Colonic mucosa (tissue), 4 donors: Measurements from ENCODE around the gene ELF3. TPM values are rescaled to one million over a fixed set of nuclear protein-coding genes. Genes with fewer than 3 reads are reported as not detected.

ENCODE experiments used
- DNase-seq: peaks from one replicate; pipeline ENCODE4 v3.0.0-alpha.2; 2020
- H3K27ac ChIP-seq: fragments of 200-600 bp; one replicate; pipeline ENCODE4 v1.8.0; 2021
- H3K27me3 ChIP-seq: fragments of 200-600 bp; one replicate; pipeline ENCODE4 v1.8.0; 2021
- H3K36me3 ChIP-seq: fragments of 200-600 bp; one replicate; pipeline ENCODE4 v1.8.0; 2021
- H3K4me1 ChIP-seq: fragments of 200-600 bp; one replicate; pipeline ENCODE4 v1.8.0; 2021; ENCODE audit warnings: mild to moderate bottlenecking
- H3K4me3 ChIP-seq: fragments of 200-600 bp; one replicate; pipeline ENCODE4 v1.8.0; 2021
- H3K9ac ChIP-seq, 2 donors: one replicate each; pipeline ENCODE4 v1.7.0; 2013; ENCODE audit warnings: control low read depth in 2 of 2, low read depth in 2 of 2, low read length in 2 of 2
- H3K9me3 ChIP-seq: fragments of 200-600 bp; one replicate; pipeline ENCODE4 v1.8.0; 2021
- intact Hi-C: fragments of 100-400 bp; cut with DNase I; formaldehyde crosslinking; loops from one replicate; pipeline ENCODE4 v1.14.1; 2022
- total RNA-seq, 2 donors: library from RNA; stranded (reverse); fragmentation: NEBNext Ultra II Directional in 1 of 2; extraction: Animal tissue kit (Norgen Biotek cat#: 25700) in 1 of 2; gene quantifications; one replicate each; pipeline ENCODE4 v1.2.1, GENCODE V29; 2021
- TF ChIP-seq, protein P1 (sequence below): fragments of 200-600 bp; IDR thresholded peaks from one replicate; pipeline ENCODE4 v1.8.0; 2022; ENCODE audit warnings: antibody characterized with exemption, mild to moderate bottlenecking
- donor health status: healthy.
- donor health status: DM: no; HTN: no; CAD: no.
- donor health status: DM: no; HTN: no; CAD: no.

Gene ELF3
- total RNA-seq, 2 donors from 2014 or later, result 749 to 1,162 TPM

DNA sequence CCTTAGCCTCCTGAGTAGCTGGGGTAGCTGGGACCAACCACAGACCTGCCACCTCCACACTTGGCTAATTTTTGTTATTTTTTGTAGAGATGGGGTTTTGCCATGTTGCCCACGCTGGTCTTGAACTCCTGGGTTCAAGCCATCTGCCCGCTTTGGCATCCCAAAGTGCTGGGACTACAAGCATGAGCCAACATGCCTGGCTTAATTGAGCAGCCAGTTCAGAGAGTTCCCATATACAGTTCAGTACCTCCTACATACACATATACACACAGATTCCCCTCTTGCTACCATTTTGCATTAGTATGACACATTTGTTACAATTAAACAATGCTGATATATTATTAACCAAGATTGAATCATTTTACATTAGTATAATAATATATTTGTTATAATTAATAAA lies 25.0 kb upstream of the ELF3 start:
- Histone ChIP-seq H3K4me3 (no peak overlapping the region), H3K27me3 (no peaks in the 10 kb centered on the region), H3K9ac (no peak overlapping the region), H3K27ac (no peak overlapping the region), H3K36me3 (peaks cover 12% of the 10 kb centered on the region), H3K4me1 (no peaks in the 10 kb centered on the region), H3K9me3 (no peaks in the 10 kb centered on the region)
- intact Hi-C loops, result no loop called here
- DNase-seq, result no peak
- TF ChIP-seq, protein P1, sequence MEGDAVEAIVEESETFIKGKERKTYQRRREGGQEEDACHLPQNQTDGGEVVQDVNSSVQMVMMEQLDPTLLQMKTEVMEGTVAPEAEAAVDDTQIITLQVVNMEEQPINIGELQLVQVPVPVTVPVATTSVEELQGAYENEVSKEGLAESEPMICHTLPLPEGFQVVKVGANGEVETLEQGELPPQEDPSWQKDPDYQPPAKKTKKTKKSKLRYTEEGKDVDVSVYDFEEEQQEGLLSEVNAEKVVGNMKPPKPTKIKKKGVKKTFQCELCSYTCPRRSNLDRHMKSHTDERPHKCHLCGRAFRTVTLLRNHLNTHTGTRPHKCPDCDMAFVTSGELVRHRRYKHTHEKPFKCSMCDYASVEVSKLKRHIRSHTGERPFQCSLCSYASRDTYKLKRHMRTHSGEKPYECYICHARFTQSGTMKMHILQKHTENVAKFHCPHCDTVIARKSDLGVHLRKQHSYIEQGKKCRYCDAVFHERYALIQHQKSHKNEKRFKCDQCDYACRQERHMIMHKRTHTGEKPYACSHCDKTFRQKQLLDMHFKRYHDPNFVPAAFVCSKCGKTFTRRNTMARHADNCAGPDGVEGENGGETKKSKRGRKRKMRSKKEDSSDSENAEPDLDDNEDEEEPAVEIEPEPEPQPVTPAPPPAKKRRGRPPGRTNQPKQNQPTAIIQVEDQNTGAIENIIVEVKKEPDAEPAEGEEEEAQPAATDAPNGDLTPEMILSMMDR, result no peak

DNA sequence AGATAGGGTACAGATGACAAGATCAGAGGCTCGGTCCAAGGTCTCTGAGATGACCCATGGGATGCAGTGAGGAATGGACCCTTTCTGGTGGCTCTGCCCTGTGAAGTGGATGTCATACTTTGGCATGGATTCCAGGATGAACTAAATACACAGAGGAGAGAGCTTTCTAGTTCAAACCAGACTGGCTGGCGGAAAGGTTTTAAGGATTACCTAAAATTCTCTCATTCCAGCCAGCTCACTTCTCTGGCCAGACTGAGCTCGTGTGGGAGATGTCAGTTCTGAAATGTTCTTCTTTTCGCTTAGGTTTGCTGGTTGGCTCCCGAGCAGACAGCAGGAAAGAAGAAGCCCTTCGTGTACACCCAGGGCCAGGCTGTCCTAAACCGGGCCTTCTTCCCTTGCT lies 21.8 kb upstream of the ELF3 start:
- peak; percentile 14 for DNase-seq
- Histone ChIP-seq H3K9ac (no peak overlapping the region), H3K4me3 (no peak overlapping the region), H3K27ac (no peak overlapping the region), H3K27me3 (no peaks in the 10 kb centered on the region), H3K9me3 (no peaks in the 10 kb centered on the region), H3K4me1 (no peaks in the 10 kb centered on the region), H3K36me3 (peaks cover 12% of the 10 kb centered on the region)
- TF ChIP-seq, protein P1, result no peak
- intact Hi-C loops, result no loop called here

DNA sequence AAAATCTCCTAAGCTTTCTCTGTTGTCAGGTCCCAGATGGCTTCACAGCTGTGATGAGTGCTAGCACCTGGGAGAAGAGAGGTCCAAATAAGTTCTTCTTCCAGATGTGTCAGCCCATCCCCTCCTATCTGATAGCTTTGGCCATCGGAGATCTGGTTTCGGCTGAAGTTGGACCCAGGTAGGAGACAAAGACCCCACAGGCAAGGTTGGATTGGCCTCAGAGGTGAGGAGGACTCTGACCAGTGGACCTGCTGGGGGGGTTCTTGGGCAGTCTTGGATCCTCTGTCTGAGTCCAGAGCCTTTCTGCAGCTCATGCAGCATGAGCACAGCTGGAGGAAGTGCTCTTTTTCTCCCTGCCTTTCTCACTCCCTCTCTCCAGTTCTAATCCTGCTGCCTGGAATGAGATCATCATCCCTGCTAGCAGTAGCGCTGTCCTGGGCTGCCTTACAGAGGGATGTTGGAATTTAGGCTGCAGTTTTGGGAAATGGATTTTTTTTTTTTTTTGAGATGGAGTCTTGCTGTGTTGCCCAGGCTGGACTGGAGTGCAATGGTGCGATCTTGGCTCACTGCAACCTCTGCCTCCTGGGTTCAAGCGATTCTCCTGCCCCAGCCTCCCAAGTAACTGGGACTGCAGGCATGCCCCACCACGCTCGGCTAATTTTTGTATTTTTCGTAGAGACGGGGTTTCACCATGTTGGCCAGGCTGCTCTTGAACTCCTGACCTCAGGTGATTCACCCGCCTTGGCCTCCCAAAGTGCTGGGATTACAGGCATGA lies 20.8 kb upstream of the ELF3 start:
- H3K9ac ChIP-seq, result no peak overlapping the region
- H3K27ac ChIP-seq, result no peak overlapping the region
- TF ChIP-seq, protein P1, result no peak
- intact Hi-C loops, result no loop called here
- H3K36me3 ChIP-seq, result peaks cover 12% of the 10 kb centered on the region
- no peaks in the 10 kb centered on the region for H3K4me1 ChIP-seq
- DNase-seq, result no peak
- H3K4me3 ChIP-seq, result no peak overlapping the region
- no peaks in the 10 kb centered on the region for H3K27me3 ChIP-seq
- H3K9me3 ChIP-seq, result no peaks in the 10 kb centered on the region

DNA sequence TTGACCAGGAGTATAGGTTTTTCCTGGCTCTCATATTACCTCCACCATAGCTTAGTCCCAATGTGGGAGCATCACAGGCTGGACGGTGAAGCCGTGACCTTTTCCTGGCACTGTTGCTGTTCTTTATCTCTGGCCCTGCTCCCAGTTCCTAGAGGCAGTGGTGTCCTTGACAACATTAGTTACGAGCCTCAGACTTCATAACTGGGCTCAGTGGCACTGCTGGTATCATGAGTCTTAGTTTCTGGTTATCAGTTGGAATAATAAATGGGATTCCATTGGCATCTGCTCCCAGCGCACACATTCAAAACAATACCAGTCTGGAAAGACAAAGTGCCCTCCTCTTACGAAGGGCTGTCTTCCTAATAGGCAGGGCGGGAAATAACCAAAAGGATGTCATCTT lies 20.0 kb upstream of the ELF3 start:
- H3K36me3 ChIP-seq, result peaks cover 12% of the 10 kb centered on the region
- H3K4me3 ChIP-seq, result no peak overlapping the region
- H3K27ac ChIP-seq, result no peak overlapping the region
- H3K9me3 ChIP-seq, result no peaks in the 10 kb centered on the region
- no peaks in the 10 kb centered on the region for H3K4me1 ChIP-seq
- intact Hi-C loops, result no loop called here
- TF ChIP-seq, protein P1, result no peak
- H3K27me3 ChIP-seq, result no peaks in the 10 kb centered on the region
- H3K9ac ChIP-seq, result no peak overlapping the region
- DNase-seq, result peak; percentile 12

DNA sequence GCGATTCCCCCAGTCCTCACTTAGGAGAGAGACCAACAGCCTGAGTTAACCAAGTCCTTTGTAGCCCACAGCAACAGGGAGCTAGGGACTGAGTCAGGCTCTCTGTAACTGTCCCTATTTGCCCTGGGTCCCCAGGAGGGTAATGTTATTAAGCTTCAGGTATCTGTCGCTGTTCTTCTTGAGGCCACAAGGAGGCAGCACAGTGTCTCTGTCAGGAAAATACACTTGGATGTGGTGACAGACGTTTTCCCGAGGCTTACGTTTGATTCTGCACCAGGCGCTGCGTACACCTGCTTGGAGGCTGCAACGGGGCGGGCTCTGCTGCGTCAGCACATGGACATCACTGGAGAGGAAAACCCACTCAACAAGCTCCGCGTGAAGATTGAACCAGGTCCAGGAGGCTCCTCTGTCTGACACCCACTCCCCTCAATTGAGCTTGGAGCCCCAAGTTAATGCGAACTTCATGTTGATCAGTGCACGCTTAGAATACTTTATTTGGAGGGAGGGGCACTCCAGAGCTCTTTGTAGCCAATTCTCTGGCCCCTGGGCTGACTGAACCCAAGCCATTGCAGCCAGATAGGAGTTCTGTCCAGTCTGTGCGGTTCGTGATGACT lies 10.7 kb upstream of the ELF3 start:
- TF ChIP-seq, protein P1, result peak; percentile 58
- intact Hi-C loops, result loop anchor here (2.0 kb wide), 1 partner anchor 119 kb away; no protein-coding TSS in a partner anchor
- no peak for DNase-seq

More for the DNA sequence above, 10.7 kb upstream of the ELF3 start:
- Histone ChIP-seq H3K4me1 (no peaks in the 10 kb centered on the region), H3K27me3 (no peaks in the 10 kb centered on the region), H3K9me3 (no peaks in the 10 kb centered on the region), H3K9ac (no peak overlapping the region), H3K27ac (no peak overlapping the region), H3K4me3 (no peak overlapping the region), H3K36me3 (peaks cover 16% of the 10 kb centered on the region)
